Activated T-cell treated with anti-CD3 and anti-CD28 coated beads, Interleukin-2, amount 50 U/mL, for 1 hour (primary cell): ENCODE data around the gene BRS3.
"Not testable (repeated sequence)": the region's sequence is repeated elsewhere in the genome, so short reads cannot be mapped to it uniquely, and the experiment has no call there.

Experiments used
- DNase-seq: peaks from one replicate; pipeline ENCODE4 v3.0.0-alpha.2; 2020

Gene BRS3

GRCh38 chrX:136487647-136488046, at the start of gene BRS3:
BRS3 (plus strand) TSS chrX:136487947; CDS start chrX:136488115, 168 bp downstream.
- DNase-seq = no peak

GRCh38 chrX:136438192-136438591, 49.6 kb upstream of the BRS3 start:
- no peak for DNase-seq

- not testable (repeated sequence) for DNase-seq
These were observed 42.1 kb upstream of the BRS3 start for GRCh38 chrX:136445674-136446073.

GRCh38 chrX:136446208-136446607, 41.5 kb upstream of the BRS3 start:
- DNase-seq = no peak

GRCh38 chrX:136447308-136447707, 40.4 kb upstream of the BRS3 start:
- DNase-seq = no peak

- DNase-seq = no peak
These were observed 39.8 kb upstream of the BRS3 start for GRCh38 chrX:136447968-136448367.

GRCh38 chrX:136450050-136450830, 37.5 kb upstream of the BRS3 start:
- DNase-seq = no peak

- DNase-seq = no peak
These were observed 35.1 kb upstream of the BRS3 start for GRCh38 chrX:136452614-136453013.

- no peak for DNase-seq
These were observed 34.6 kb upstream of the BRS3 start for GRCh38 chrX:136453114-136453513.

- DNase-seq = no peak
These were observed 34.0 kb upstream of the BRS3 start for GRCh38 chrX:136453771-136454170.

GRCh38 chrX:136456133-136456532, 31.6 kb upstream of the BRS3 start:
- no peak for DNase-seq

- no peak for DNase-seq
These were observed 30.3 kb upstream of the BRS3 start for GRCh38 chrX:136457303-136457917.

- no peak for DNase-seq
These were observed 23.2 kb upstream of the BRS3 start for GRCh38 chrX:136464589-136464988.

GRCh38 chrX:136467303-136467702, 20.4 kb upstream of the BRS3 start:
- DNase-seq = no peak

- no peak for DNase-seq
These were observed 19.2 kb upstream of the BRS3 start for GRCh38 chrX:136468391-136469103.

GRCh38 chrX:136473663-136474062, 14.1 kb upstream of the BRS3 start:
- no peak for DNase-seq

GRCh38 chrX:136475236-136475635, 12.5 kb upstream of the BRS3 start:
- DNase-seq = no peak

- no peak for DNase-seq
These were observed 11.2 kb upstream of the BRS3 start for GRCh38 chrX:136476501-136476900.

GRCh38 chrX:136477026-136477425, 10.7 kb upstream of the BRS3 start:
- no peak for DNase-seq

- no peak for DNase-seq
These were observed 7.4 kb upstream of the BRS3 start for GRCh38 chrX:136480383-136480782.

GRCh38 chrX:136488706-136489105, 959 bp downstream of the BRS3 start:
- DNase-seq = no peak

GRCh38 chrX:136491832-136492231, 4.1 kb downstream of the BRS3 start:
- DNase-seq = no peak

- DNase-seq = no peak
These were observed 5.3 kb downstream of the BRS3 start for GRCh38 chrX:136493011-136493410.

- no peak for DNase-seq
These were observed 7.3 kb downstream of the BRS3 start for GRCh38 chrX:136495043-136495442.
